T follicular helper cell (primary cell): Measurements from ENCODE around the gene RIN3.
"Not testable (repeated sequence)": the region's sequence is repeated elsewhere in the genome, so short reads cannot be mapped to it uniquely, and the experiment has no call there.

Experiments used
- DNase-seq: peaks from one replicate; pipeline ENCODE4 v3.0.0-alpha.2; 2020; ENCODE audit warnings: low read depth

Gene RIN3

GRCh38 chr14:92670643-92671366, 157.2 kb downstream of the RIN3 start:
- DNase-seq = no peak

- DNase-seq = no peak
These were observed 160.1 kb downstream of the RIN3 start for GRCh38 chr14:92673601-92674150.

GRCh38 chr14:92675421-92675820, 161.8 kb downstream of the RIN3 start:
- no peak for DNase-seq

GRCh38 chr14:92675976-92676375, 162.4 kb downstream of the RIN3 start:
- no peak for DNase-seq

- no peak for DNase-seq
These were observed 163.0 kb downstream of the RIN3 start for GRCh38 chr14:92676403-92677086.

- DNase-seq = no peak
These were observed 163.6 kb downstream of the RIN3 start for GRCh38 chr14:92677087-92677668.

GRCh38 chr14:92677955-92678354, 164.4 kb downstream of the RIN3 start:
- DNase-seq = no peak

- DNase-seq = no peak
These were observed 165.2 kb downstream of the RIN3 start for GRCh38 chr14:92678766-92679165.

GRCh38 chr14:92679246-92679645, 165.7 kb downstream of the RIN3 start:
- no peak for DNase-seq

- DNase-seq = not testable (repeated sequence)
These were observed 166.7 kb downstream of the RIN3 start for GRCh38 chr14:92680330-92680729.

- peak; percentile 47 for DNase-seq
These were observed 167.4 kb downstream of the RIN3 start for GRCh38 chr14:92680781-92681650.

- no peak for DNase-seq
These were observed 169.5 kb downstream of the RIN3 start for GRCh38 chr14:92683041-92683440.

- DNase-seq = no peak
These were observed 171.4 kb downstream of the RIN3 start for GRCh38 chr14:92684801-92685560.

- DNase-seq = no peak
These were observed 172.3 kb downstream of the RIN3 start for GRCh38 chr14:92685784-92686355.

- no peak for DNase-seq
These were observed 172.9 kb downstream of the RIN3 start for GRCh38 chr14:92686411-92686899.

- DNase-seq = peak; percentile 51
These were observed 173.4 kb downstream of the RIN3 start for GRCh38 chr14:92686900-92687427.

GRCh38 chr14:92687681-92688433, 174.3 kb downstream of the RIN3 start:
- DNase-seq = no peak

- DNase-seq = no peak
These were observed 175.1 kb downstream of the RIN3 start for GRCh38 chr14:92688434-92689375.
